GM15510 (cell line): ENCODE measurements around the gene EMP1.

ENCODE experiments used
- POLR2A ChIP-seq: IDR thresholded peaks from 3 replicates; pipeline ENCODE4 v1.6.1; 2011; ENCODE audit warnings: borderline replicate concordance; ENCODE audit not compliant: insufficient read length; ENCODE audit errors: extremely low read depth

EMP1 gene

GRCh38 chr12:13215056-13215455 is 18.5 kb downstream of the EMP1 start:
- TF ChIP-seq POLR2A: no peak

- no peak for TF ChIP-seq POLR2A
Observed at GRCh38 chr12:13218641-13219040, 22.1 kb downstream of the EMP1 start.

GRCh38 chr12:13219320-13219719 is 22.8 kb downstream of the EMP1 start:
- TF ChIP-seq POLR2A: no peak

GRCh38 chr12:13220838-13221237 is 24.3 kb downstream of the EMP1 start:
- no peak for TF ChIP-seq POLR2A

- TF ChIP-seq POLR2A: no peak
Observed at GRCh38 chr12:13222076-13222475, 25.6 kb downstream of the EMP1 start.

- TF ChIP-seq POLR2A: no peak
Observed at GRCh38 chr12:13223179-13223804, 26.8 kb downstream of the EMP1 start.

- no peak for TF ChIP-seq POLR2A
Observed at GRCh38 chr12:13223941-13224340, 27.4 kb downstream of the EMP1 start.

GRCh38 chr12:13227191-13227590 is 30.7 kb downstream of the EMP1 start:
- TF ChIP-seq POLR2A: no peak

GRCh38 chr12:13228579-13228978 is 32.1 kb downstream of the EMP1 start:
- no peak for TF ChIP-seq POLR2A

GRCh38 chr12:13229504-13229903 is 33.0 kb downstream of the EMP1 start:
- TF ChIP-seq POLR2A: no peak

GRCh38 chr12:13230500-13230899 is 34.0 kb downstream of the EMP1 start:
- TF ChIP-seq POLR2A: no peak

GRCh38 chr12:13233830-13234641 is 37.5 kb downstream of the EMP1 start:
- TF ChIP-seq POLR2A: no peak

- no peak for TF ChIP-seq POLR2A
Observed at GRCh38 chr12:13238204-13238603, 41.7 kb downstream of the EMP1 start.

- TF ChIP-seq POLR2A: no peak
Observed at GRCh38 chr12:13241833-13242488, 45.4 kb downstream of the EMP1 start.

- TF ChIP-seq POLR2A: no peak
Observed at GRCh38 chr12:13242936-13243335, 46.4 kb downstream of the EMP1 start.
